Liver (tissue), 9 donors: ENCODE results near the gene ADAM11. TPM values are rescaled to one million over a fixed set of nuclear protein-coding genes. Genes with fewer than 3 reads are reported as not detected.

Experiments
- DNase-seq: peaks from one replicate; pipeline ENCODE4 v3.0.0-alpha.2; 2017; ENCODE audit warnings: low spot score
- H3K27ac ChIP-seq, 2 donors: one replicate each; pipeline ENCODE4 v1.7.0; 2013; ENCODE audit warnings: inconsistent platforms in 2 of 2, low read length in 2 of 2, control low read depth in 1 of 2, low read depth in 1 of 2, mild to moderate bottlenecking in 1 of 2
- H3K27me3 ChIP-seq, 4 donors: one replicate each; pipeline versions ENCODE4 v1.6.1 to v1.7.0; 2013; ENCODE audit warnings: low read length in 3 of 4, inconsistent platforms in 1 of 4, mild to moderate bottlenecking in 1 of 4, moderate library complexity in 1 of 4; ENCODE audit not compliant: control insufficient read depth in 4 of 4, insufficient read depth in 4 of 4
- H3K36me3 ChIP-seq, 4 donors: one replicate each; pipeline versions ENCODE4 v1.6.1 to v1.7.0; 2013; ENCODE audit warnings: low read length in 3 of 4, mild to moderate bottlenecking in 3 of 4, low read depth in 1 of 4, moderate library complexity in 1 of 4; ENCODE audit not compliant: control insufficient read depth in 4 of 4, insufficient read depth in 3 of 4
- H3K4me1 ChIP-seq, 4 donors: one replicate each; pipeline versions ENCODE4 v1.6.1 to v1.7.0; 2013; ENCODE audit warnings: low read length in 3 of 4, mild to moderate bottlenecking in 3 of 4, moderate library complexity in 1 of 4; ENCODE audit not compliant: control insufficient read depth in 4 of 4, insufficient read depth in 4 of 4
- H3K4me3 ChIP-seq, 3 donors: one replicate each; pipeline versions ENCODE4 v1.6.1 to v1.7.0; 2013; ENCODE audit warnings: low read length in 3 of 3, control low read depth in 1 of 3, low read depth in 1 of 3, mild to moderate bottlenecking in 1 of 3
- H3K9ac ChIP-seq, 2 donors: one replicate each; pipeline ENCODE4 v1.7.0; 2013; ENCODE audit warnings: low read length in 2 of 2, mild to moderate bottlenecking in 2 of 2, moderate library complexity in 2 of 2, control low read depth in 1 of 2, low read depth in 1 of 2
- H3K9me3 ChIP-seq, 4 donors: one replicate each; pipeline versions ENCODE4 v1.6.1 to v1.7.0; 2013; ENCODE audit warnings: low read length in 3 of 4; ENCODE audit not compliant: control insufficient read depth in 4 of 4
- EGR1 ChIP-seq, 2 donors: IDR thresholded peaks; 2 replicates each; pipeline ENCODE4 v1.6.1; 2016 to 2018; ENCODE audit warnings: antibody characterized with exemption in 2 of 2, low read depth in 2 of 2
- FOXA1 ChIP-seq: IDR thresholded peaks from 2 replicates; pipeline ENCODE4 v1.6.1; 2016; ENCODE audit warnings: antibody characterized with exemption
- FOXA2 ChIP-seq: IDR thresholded peaks from 2 replicates; pipeline ENCODE4 v1.6.1; 2016; ENCODE audit warnings: antibody characterized with exemption
- GABPA ChIP-seq, 2 donors: IDR thresholded peaks in 1 of 2; conservative IDR thresholded peaks in 1 of 2; 2 replicates each; pipeline ENCODE4 v1.6.1; 2016; ENCODE audit warnings: antibody characterized with exemption in 2 of 2, mild to moderate bottlenecking in 1 of 2, moderate library complexity in 1 of 2
- HNF4A ChIP-seq, 2 donors: conservative IDR thresholded peaks; 2 replicates each; pipeline ENCODE4 v1.6.1; 2016; ENCODE audit warnings: antibody characterized with exemption in 2 of 2, mild to moderate bottlenecking in 2 of 2
- HNF4G ChIP-seq: IDR thresholded peaks from 2 replicates; pipeline ENCODE4 v1.6.1; 2016; ENCODE audit warnings: antibody characterized with exemption
- JUND ChIP-seq, 2 donors: IDR thresholded peaks; 2 replicates each; pipeline ENCODE4 v1.6.1; 2016; ENCODE audit warnings: antibody characterized with exemption in 2 of 2
- NR2F2 ChIP-seq: IDR thresholded peaks from 2 replicates; pipeline ENCODE4 v1.6.1; 2016; ENCODE audit warnings: antibody characterized with exemption
- RAD21 ChIP-seq, 2 donors: IDR thresholded peaks; 2 replicates each; pipeline ENCODE4 v1.6.1; 2016; ENCODE audit warnings: antibody characterized with exemption in 2 of 2, mild to moderate bottlenecking in 2 of 2
- RXRA ChIP-seq, 2 donors: IDR thresholded peaks; 2 replicates each; pipeline ENCODE4 v1.6.1; 2017 to 2018; ENCODE audit warnings: antibody characterized with exemption in 2 of 2, mild to moderate bottlenecking in 1 of 2
- SP1 ChIP-seq: IDR thresholded peaks from 2 replicates; pipeline ENCODE4 v1.6.1; 2018; ENCODE audit warnings: antibody characterized with exemption, mild to moderate bottlenecking
- TAF1 ChIP-seq: conservative IDR thresholded peaks from 2 replicates; pipeline ENCODE4 v1.6.1; 2016; ENCODE audit warnings: antibody characterized with exemption, mild to moderate bottlenecking
- YY1 ChIP-seq: IDR thresholded peaks from 2 replicates; pipeline ENCODE4 v1.6.1; 2016; ENCODE audit warnings: antibody characterized with exemption, mild to moderate bottlenecking
- WGBS: extraction: QIAGEN DNeasy Blood & Tissue Kit; methylation state at CpG from one replicate; pipeline ENCODE4 v1.1.7; 2013; 5-methylcytosine and 5-hydroxymethylcytosine counted together
- polyA plus RNA-seq, 2 donors: library from polyadenylated mRNA; stranded (reverse) in 1 of 2; unstranded in 1 of 2; fragments of 200-250 nt in 1 of 2; fragments of >200 nt in 1 of 2; fragmentation: Nextera tagmentation in 1 of 2; extraction: Ambion mirVana in 1 of 2; gene quantifications; one replicate each; pipeline versions ENCODE4 v1.2.1 to v1.2.3, GENCODE V29; 2013 to 2015
- total RNA-seq, 2 donors: library from RNA; depleted of rRNA; stranded (reverse); fragments of >200 nt; gene quantifications; one replicate each; pipeline ENCODE4 v1.2.3, GENCODE V29; 2014
- TF ChIP-seq, protein P1 (sequence below): fragments of 150-350 bp; IDR thresholded peaks from 2 replicates; pipeline ENCODE4 v1.5.1; 2017; ENCODE audit warnings: improper control_type of control experiment, low read depth, low read length; ENCODE audit not compliant: missing input control
- TF ChIP-seq, protein P2 (sequence below): IDR thresholded peaks from 2 replicates; pipeline ENCODE4 v1.6.1; 2016; ENCODE audit warnings: antibody characterized with exemption
- TF ChIP-seq, protein P3 (sequence below): IDR thresholded peaks from 2 replicates; pipeline ENCODE4 v1.6.1; 2016; ENCODE audit warnings: antibody characterized with exemption, mild to moderate bottlenecking
- TF ChIP-seq, protein P4 (sequence below): IDR thresholded peaks from 2 replicates; pipeline ENCODE4 v1.6.1; 2016; ENCODE audit warnings: antibody characterized with exemption
- TF ChIP-seq, protein P5 (sequence below): IDR thresholded peaks from 2 replicates; pipeline ENCODE4 v1.6.1; 2016; ENCODE audit warnings: antibody characterized with exemption
- donor health status: healthy.
- donor health status: healthy.
- donor health status: healthy.
- donor health status: healthy.
- donor health status: healthy.

The ADAM11 gene
- total and polyA plus RNA-seq, 4 donors = 0.06 to 1.1 (median 0.08) TPM; not detected in 1

DNA sequence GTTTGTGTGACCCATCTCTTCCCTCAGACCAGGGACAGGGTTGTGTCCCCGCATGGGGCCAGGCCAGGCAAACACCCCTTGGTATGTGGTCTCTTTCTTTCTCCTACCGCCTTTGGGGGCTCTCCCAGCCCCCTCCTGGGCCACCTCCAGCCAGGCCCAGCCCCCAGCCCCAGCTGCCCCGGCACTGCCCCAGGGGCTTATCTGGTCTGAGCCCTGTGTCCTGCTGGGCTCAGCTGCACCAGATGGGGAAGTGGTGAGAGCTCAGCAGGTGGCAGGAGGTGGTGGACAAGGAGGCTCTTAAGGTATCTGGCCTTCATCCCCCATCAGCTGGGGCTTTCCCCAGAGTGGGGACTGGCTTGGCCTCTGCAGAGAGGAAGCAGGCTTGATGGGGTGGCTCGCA lies 8.7 kb downstream of the ADAM11 start (continued):
- TF ChIP-seq FOXA1 (no peak), RXRA (IDR thresholded peaks at IDR 0.05) (no peak), GABPA (IDR thresholded peaks at IDR 0.05 in 1 of 2, conservative IDR thresholded peaks at IDR 0.05 in 1 of 2) (no peak)

DNA sequence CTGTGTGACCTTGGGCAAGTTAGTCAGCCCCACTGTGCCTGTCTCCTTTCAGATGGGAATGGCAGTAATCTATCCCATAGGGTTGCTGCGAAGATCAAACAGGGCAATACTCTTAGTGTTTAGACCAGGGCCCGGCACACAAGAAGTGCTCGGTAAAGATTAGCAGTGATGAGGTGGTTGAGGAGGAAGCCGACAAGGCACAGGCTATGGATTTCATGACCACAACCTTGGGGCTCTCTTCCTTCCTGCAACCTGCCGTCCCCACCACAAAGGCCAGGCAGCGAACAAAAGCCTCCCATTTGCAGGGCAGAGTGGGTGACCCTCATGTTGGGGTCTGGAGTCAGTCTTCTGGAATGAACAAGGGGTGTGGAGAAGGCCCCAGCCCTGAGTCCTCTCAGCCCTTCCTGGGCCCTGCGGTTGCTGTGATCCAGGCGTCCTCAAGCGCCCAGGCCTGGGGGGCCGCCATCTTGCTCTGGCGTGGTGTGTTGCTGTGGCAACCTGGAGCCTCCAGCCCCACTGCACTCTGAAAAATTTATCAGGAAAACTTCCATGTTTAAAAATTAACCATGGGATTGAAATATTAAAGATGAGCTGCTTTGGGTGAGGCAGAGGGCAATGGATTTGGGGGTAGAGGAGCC lies 9.8 kb downstream of the ADAM11 start:
- DNase-seq = no peak
- WGBS = 79% methylated on average over 11 of the region's 11 CpGs
- no peak overlapping the region for H3K9ac ChIP-seq
- H3K9me3 ChIP-seq = no peaks in the 10 kb centered on the region
- H3K4me3 ChIP-seq = no peak overlapping the region
- H3K27me3 ChIP-seq = no peaks in the 10 kb centered on the region
- TF ChIP-seq, protein P1, sequence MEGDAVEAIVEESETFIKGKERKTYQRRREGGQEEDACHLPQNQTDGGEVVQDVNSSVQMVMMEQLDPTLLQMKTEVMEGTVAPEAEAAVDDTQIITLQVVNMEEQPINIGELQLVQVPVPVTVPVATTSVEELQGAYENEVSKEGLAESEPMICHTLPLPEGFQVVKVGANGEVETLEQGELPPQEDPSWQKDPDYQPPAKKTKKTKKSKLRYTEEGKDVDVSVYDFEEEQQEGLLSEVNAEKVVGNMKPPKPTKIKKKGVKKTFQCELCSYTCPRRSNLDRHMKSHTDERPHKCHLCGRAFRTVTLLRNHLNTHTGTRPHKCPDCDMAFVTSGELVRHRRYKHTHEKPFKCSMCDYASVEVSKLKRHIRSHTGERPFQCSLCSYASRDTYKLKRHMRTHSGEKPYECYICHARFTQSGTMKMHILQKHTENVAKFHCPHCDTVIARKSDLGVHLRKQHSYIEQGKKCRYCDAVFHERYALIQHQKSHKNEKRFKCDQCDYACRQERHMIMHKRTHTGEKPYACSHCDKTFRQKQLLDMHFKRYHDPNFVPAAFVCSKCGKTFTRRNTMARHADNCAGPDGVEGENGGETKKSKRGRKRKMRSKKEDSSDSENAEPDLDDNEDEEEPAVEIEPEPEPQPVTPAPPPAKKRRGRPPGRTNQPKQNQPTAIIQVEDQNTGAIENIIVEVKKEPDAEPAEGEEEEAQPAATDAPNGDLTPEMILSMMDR = no peak
- TF ChIP-seq HNF4G (no peak), SP1 (no peak), EGR1 (IDR thresholded peaks at IDR 0.05; ENCODE audit: low read depth in 2 of 2) (no peak), FOXA1 (no peak), FOXA2 (no peak), RAD21 (IDR thresholded peaks at IDR 0.05) (no peak), RXRA (IDR thresholded peaks at IDR 0.05) (no peak), JUND (IDR thresholded peaks at IDR 0.05) (no peak), GABPA (IDR thresholded peaks at IDR 0.05 in 1 of 2, conservative IDR thresholded peaks at IDR 0.05 in 1 of 2) (no peak)
- TF ChIP-seq, protein P2, sequence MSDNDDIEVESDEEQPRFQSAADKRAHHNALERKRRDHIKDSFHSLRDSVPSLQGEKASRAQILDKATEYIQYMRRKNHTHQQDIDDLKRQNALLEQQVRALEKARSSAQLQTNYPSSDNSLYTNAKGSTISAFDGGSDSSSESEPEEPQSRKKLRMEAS = no peak
- TF ChIP-seq, protein P3, sequence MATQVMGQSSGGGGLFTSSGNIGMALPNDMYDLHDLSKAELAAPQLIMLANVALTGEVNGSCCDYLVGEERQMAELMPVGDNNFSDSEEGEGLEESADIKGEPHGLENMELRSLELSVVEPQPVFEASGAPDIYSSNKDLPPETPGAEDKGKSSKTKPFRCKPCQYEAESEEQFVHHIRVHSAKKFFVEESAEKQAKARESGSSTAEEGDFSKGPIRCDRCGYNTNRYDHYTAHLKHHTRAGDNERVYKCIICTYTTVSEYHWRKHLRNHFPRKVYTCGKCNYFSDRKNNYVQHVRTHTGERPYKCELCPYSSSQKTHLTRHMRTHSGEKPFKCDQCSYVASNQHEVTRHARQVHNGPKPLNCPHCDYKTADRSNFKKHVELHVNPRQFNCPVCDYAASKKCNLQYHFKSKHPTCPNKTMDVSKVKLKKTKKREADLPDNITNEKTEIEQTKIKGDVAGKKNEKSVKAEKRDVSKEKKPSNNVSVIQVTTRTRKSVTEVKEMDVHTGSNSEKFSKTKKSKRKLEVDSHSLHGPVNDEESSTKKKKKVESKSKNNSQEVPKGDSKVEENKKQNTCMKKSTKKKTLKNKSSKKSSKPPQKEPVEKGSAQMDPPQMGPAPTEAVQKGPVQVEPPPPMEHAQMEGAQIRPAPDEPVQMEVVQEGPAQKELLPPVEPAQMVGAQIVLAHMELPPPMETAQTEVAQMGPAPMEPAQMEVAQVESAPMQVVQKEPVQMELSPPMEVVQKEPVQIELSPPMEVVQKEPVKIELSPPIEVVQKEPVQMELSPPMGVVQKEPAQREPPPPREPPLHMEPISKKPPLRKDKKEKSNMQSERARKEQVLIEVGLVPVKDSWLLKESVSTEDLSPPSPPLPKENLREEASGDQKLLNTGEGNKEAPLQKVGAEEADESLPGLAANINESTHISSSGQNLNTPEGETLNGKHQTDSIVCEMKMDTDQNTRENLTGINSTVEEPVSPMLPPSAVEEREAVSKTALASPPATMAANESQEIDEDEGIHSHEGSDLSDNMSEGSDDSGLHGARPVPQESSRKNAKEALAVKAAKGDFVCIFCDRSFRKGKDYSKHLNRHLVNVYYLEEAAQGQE = no peak
- TF ChIP-seq, protein P4, sequence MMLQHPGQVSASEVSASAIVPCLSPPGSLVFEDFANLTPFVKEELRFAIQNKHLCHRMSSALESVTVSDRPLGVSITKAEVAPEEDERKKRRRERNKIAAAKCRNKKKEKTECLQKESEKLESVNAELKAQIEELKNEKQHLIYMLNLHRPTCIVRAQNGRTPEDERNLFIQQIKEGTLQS = no peak
- no peak overlapping the region for H3K27ac ChIP-seq
- no peaks in the 10 kb centered on the region for H3K36me3 ChIP-seq
- no peaks in the 10 kb centered on the region for H3K4me1 ChIP-seq

DNA sequence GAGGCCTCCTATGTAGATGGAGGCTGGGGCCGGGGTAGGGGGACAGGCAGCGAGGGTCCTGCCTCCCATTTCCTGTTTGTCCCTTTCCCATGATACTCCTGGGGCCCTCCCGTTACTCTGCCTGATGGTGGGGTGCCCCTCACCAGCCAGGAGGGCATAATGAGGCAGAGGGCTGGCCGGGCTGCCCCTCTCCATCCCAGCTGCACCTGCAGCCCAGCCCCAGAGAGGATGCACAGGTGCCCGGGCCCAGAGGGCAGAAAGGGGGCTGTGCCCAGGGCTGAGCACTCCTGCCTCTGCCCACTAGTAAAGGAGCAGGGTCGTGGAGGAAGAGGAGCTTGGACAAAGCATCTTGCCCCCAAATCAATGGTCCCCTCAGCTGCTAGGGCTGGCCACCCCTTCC lies 10.4 kb downstream of the ADAM11 start:
- Histone ChIP-seq H3K27ac (no peak overlapping the region), H3K27me3 (peaks cover 0 to 3% (median 0%) of the 10 kb centered on the region in 4 donors), H3K9me3 (no peaks in the 10 kb centered on the region), H3K9ac (no peak overlapping the region), H3K4me1 (no peaks in the 10 kb centered on the region), H3K4me3 (no peak overlapping the region), H3K36me3 (no peaks in the 10 kb centered on the region)
- WGBS = 70% methylated on average over 6 of the region's 6 CpGs
- DNase-seq = no peak
- no peak for TF ChIP-seq HNF4A (conservative IDR thresholded peaks at IDR 0.05)
- TF ChIP-seq, protein P2 = no peak
- TF ChIP-seq TAF1 = no peak
- TF ChIP-seq FOXA1 = no peak
- no peak for TF ChIP-seq YY1
- TF ChIP-seq, protein P3 = no peak
- TF ChIP-seq EGR1 (IDR thresholded peaks at IDR 0.05; ENCODE audit: low read depth in 2 of 2) = no peak
- TF ChIP-seq, protein P5, sequence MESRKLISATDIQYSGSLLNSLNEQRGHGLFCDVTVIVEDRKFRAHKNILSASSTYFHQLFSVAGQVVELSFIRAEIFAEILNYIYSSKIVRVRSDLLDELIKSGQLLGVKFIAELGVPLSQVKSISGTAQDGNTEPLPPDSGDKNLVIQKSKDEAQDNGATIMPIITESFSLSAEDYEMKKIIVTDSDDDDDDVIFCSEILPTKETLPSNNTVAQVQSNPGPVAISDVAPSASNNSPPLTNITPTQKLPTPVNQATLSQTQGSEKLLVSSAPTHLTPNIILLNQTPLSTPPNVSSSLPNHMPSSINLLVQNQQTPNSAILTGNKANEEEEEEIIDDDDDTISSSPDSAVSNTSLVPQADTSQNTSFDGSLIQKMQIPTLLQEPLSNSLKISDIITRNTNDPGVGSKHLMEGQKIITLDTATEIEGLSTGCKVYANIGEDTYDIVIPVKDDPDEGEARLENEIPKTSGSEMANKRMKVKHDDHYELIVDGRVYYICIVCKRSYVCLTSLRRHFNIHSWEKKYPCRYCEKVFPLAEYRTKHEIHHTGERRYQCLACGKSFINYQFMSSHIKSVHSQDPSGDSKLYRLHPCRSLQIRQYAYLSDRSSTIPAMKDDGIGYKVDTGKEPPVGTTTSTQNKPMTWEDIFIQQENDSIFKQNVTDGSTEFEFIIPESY = no peak
- TF ChIP-seq NR2F2 = no peak
- TF ChIP-seq SP1 = no peak
- no peak for TF ChIP-seq RXRA (IDR thresholded peaks at IDR 0.05)
